HG03095 (cell line): ENCODE measurements around the gene KMT2C.

Experiments used
- ATAC-seq: cut with Tn5 transposase; IDR thresholded peaks from one replicate; pipeline ENCODE4 v1.9.1; 2021; ENCODE audit warnings: moderate library complexity; ENCODE audit not compliant: unreplicated experiment

The KMT2C gene

DNA sequence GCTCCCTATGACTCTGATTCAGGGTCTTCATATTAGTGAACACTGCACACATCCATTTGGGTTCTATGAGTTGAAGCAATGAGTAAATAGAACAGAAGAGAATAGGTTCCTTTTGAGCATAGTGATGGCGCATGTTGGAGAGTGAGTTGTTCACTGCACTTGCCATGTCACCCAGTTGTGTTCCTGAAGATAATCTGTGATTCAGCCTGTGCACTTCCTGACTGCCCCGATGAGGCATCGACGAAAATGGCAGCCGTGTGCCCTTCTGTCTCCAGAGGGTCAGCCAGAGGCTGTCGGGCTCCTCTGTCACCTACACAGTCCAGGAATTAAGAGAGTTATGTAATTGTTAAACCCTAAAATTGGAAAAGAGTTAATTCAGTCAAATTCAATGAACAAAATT is 315.6 kb downstream of the KMT2C start:
- no peak for ATAC-seq

DNA sequence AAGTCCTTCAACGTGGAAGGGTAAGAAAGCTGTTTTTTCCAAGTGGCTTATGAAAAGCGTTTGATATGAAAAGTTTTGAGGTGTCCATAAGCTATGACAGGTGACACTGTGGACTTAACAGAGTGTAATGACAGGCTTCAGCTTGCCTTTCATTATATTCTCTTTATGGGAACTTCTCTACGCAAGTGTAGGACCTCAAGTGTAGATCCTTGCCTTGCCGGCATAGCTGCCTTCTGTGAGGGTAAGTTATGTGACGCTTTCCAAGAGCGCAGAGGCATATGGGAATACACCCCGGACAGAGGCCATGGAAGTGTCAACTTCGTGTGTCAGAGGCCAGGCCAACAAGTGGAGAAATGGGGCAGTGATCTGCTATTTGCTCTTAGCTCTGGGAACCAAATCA is 318.4 kb downstream of the KMT2C start:
- ATAC-seq: no peak

DNA sequence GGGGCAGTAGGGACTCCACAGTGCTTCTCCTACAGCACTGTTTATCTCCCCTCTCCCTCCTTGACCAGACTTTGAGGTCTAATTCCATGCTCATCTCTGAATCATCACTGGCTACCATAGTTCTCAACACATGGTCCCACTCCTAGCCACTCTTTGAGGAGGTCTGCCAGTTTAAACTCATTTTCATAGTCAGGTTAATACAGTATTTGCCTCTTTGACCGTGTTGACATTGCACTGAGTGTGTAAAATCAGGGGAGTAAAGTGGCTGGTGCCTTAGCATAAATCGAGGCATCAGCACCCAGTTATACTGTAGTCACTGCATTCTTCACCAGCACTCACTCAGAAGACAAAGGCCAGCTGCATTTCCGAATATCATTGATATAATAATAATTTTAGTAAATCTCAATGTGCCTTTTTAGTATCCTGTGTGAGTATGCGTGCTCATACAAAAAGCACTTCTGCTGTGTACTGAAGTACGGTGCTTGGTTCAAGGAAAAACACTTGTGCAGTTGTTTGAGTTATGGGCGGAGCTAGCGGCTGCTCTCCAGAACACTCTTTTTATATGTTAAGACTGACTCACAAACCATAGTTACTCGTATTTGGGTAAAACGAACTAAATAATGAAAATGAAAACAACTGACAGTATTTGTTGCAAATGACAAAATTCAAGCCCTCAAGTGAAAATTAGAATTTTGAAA is 320.6 kb downstream of the KMT2C start:
- no peak for ATAC-seq

DNA sequence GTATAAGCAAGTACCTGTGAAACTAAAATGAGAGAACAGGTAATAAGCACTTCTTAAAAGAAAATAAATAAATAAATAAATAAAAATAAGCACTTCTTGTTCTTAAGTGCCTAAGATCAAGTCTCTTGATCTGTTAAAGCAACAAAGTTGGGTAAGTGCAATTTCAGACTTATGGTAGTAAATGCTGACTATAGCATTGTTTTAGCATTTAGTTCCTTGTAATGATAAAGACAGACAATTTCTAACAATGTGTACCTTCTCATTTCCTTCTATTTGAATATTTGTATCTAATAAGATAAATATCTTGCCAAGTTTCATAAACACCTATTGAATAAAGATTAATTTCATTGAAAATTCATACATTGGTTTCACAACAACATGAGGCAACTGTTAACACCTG is 323.0 kb downstream of the KMT2C start:
- no peak for ATAC-seq

DNA sequence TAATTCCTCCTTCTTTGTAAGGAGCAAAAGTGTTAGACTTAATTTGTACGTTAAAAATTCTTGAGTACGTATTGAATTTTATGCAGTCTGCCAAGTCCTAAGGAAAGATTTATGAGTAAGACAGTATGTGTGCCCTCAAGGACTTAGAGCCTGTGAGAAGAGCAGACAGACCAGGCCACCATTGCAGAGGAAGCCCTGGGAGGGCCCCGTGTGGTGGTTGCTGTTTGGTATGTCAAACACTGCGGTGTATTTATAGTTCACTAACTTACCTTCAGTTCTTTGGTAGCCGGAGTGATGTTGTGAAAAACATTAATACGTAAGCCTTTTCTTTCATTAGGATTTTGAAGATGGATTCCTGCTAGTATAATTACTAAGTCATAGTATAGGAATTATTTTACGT is 327.4 kb downstream of the KMT2C start:
- no peak for ATAC-seq

DNA sequence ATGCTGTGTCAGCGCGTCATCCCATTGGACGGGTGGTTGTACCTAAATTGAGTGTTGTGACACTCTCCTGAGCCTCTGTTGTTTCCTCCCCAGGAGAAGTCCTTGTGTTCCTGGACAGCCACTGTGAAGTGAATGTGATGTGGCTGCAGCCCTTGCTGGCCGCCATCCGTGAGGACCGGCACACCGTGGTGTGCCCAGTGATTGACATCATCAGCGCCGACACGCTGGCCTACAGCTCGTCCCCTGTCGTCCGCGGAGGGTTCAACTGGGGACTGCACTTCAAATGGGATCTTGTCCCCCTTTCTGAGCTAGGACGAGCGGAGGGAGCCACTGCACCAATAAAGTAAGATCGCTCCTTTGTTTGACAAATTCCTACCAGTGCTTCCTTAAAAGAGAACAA is 327.9 kb downstream of the KMT2C start:
- no peak for ATAC-seq

DNA sequence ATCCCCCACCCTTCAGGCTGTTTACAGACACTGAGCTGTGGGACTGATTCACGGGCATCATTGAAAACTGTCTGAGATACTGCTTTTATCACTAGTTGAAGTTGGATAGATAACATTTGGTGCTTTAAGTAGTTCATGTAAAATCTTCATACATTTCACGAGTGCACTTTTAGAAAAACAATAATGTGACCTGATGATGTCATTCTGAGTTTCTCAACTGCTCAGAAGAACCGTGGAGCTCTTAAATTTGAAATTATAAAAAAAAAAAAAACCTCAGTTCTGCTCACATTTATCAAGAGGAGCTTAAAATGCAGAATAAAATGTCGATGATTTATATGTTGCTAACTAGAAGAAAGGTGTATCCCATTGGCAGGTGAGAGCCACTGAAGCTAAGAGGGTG is 328.8 kb downstream of the KMT2C start:
- ATAC-seq: no peak

DNA sequence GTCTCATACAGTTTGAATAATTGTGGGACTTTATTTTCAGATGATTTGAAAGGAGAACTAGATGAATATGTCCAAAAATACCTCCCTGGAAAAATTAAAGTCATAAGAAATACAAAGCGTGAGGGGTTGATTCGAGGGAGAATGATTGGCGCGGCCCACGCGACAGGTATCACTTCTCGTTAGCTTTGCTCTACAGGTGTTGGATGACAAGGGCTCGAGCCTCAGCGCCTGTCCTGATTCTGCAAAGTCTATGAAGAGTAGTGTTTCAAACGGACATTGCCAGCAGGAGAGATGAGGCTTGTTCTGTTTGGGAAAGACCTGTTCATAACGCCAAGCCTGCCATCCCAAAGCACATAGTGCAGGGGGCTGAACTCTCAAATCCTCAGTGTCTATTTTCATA is 330.6 kb downstream of the KMT2C start:
- ATAC-seq: no peak

DNA sequence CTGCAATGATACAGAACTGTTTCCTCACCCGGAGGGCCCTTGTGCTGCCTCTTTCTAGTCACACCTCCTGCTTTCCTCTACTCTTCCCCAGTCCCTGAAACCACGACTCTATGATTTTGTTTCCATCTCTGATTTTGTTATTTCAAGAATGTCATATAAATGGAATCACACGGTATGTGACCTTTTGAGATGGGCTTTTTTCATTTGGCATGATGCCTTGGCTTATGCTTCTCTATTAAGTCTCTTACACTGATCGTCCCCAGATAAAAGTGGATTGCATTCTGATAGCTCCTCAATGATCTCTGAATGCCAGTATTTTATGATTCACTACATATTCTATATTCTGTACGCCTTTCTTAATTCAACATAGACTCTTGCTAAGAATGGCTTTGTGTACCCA is 332.1 kb downstream of the KMT2C start:
- ATAC-seq: no peak

DNA sequence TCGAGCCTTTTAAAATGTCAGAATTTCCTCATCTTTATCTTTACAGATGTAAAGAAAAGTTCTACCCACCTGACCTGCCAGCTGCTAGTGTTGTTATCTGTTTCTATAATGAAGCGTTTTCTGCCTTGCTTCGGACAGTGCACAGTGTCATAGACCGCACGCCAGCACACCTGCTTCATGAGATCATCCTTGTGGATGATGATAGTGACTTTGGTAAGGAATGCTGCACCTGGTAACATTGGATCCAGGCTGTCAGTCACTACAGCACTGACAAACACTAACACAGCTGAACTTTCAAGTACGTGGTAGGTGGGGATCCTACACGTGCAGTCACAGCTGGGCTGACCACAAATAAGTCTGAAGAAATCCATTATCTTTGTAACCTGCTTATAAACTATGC is 332.7 kb downstream of the KMT2C start:
- ATAC-seq: no peak

DNA sequence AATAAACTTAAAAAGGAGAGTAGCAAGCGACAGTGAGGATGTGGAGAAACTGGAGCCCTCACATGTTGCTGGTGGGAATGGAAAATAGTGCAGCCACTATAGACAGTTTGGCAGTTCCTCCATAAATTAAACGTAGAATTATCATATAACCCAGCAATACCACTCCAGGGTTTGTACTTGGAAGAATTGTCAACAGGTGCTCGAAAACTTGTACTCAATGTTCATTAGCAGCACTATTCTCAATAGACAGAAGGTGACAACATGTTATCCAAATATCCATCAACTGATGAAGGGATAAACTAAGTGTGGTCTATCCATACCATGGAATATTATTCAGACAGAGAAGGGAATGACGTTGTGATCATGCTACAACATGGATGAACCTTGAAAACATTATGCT is 338.5 kb downstream of the KMT2C start:
- ATAC-seq: no peak

DNA sequence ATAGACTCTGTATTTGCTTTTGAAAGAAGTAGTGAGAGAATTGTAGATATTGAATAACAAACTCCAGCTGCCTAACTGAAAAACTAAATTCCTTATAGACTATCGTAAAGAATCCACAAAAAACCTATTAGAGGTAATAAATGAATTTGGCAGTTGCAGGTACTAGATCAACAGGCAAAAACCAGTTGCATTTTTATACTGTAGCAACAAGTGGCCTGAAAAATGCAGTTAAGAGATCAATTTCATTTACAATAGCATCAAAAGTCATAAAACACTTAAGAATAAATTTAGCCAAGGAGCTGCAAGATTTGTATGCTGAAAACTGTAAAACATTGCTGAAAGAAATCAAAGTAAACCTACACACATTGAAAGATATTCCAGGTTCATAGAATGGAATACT is 340.0 kb downstream of the KMT2C start:
- no peak for ATAC-seq

DNA sequence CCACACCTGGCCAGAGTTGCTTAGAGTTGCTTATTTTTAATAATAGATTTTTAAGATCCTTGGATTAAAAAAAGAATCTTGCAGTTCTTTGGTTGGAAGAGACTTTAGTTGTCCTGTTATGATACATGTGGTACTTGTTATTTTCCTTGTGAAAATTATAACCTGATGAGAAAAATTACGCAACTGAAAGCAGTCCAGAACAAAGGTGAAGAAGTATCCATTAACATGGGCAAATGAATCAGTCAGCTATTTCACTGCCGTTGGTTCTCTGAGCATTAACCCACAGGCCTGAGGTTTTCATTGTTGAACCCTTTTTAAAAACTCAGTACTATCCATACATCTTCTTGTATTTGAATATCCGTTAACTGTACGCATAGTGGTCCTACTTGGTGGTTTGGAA is 342.1 kb downstream of the KMT2C start:
- ATAC-seq: no peak

DNA sequence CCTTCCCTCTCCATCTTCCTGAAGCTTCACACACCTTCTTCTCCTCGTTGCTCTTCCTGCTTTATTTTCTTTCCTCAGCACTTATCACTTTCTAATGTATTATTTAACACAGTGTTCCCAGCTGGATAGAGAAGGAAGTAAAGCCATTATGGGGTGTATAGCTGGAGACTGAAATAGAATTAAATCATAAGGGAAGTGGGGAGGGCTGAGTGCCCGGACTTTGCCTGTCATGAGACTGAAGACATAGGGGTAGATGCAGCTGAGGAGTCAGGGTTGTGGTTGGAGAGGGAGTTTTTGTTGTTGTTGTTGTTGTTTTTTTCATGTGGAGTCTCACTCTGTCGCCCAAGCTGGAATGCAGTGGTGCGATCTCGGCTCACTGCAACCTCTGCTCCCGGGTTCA is 345.1 kb downstream of the KMT2C start:
- ATAC-seq: no peak

DNA sequence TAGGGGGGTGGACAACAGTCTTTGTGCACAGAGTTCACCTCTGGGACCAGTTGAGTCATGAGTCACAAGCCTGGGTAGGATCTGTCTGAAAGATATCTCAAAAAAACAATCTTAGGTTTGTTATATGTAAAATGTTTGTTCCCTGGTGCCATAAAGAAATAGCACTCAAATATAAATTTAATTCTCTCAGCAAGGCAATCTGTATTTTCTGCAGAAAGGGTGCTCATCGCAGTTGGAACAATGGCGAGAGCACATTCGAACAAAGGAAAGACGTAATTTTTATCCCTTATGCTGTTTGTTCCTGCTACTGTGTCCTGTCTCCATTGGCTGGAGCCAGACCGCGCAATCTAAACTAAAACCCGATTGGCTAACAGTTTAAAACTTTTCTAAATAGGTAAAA is 346.6 kb downstream of the KMT2C start:
- no peak for ATAC-seq

DNA sequence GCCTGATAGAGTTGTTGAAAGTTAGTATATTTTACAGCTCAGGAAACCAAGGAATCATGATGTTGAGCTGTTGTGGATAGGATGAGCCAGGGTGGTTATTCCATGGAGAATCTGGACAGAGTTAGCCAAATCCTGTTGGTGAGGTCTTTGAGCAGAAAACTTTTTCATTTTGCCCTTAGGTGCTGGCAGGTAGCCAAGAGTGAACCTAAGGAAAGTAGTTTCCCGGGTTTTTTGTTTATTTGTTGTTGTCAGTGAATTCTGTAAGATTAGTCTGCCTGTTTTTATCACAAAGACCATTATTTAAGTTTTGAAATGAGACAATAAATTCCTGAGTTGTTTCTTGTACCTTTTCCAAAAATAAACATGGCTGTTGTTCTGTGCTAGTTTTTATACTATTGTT is 349.3 kb downstream of the KMT2C start:
- ATAC-seq: no peak

DNA sequence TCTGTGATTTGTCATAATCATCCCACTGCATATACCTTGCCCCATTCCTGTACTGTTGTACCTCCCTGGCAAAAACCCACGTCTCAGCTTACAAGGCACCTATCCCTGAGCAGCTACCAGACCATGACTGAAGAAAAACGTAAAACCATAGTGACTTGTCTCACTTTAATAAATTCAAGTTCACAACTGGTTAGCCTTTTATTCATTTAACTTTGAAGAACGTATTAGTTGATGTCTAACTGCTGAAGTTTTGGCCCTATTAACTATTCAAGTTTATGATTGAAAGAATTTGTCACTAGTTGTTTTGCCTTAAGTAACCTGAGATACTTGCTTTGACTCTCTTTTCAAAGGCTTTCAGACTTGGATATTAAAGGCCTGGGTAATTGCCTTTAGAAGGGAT is 350.7 kb downstream of the KMT2C start:
- no peak for ATAC-seq
